Measurements from ENCODE around the gene SUSD6. TPM values are rescaled to one million over a fixed set of nuclear protein-coding genes. Genes with fewer than 3 reads are reported as not detected.
A peak's percentile ranks its signal among the peaks of the same experiment; 100 is the strongest.

SUSD6 gene
- total RNA-seq, 1 experiment from 2014 or later: 21.5 TPM

- BruUV-seq (replicated peaks): no TSS peak
- peak overlapping the region; percentile 8 for H3K4me3 Mint-ChIP-seq (ENCODE audit: unreplicated experiment)
- H3K27me3 Mint-ChIP-seq (ENCODE audit: insufficient read depth, unreplicated experiment): no peaks in the 10 kb centered on the region
- CTCF ChIA-PET: interaction anchor here (0.6 to 1.3 kb wide), 2 partner anchors 17 kb away, joined by 3 read pairs; partner anchors contain the start of gene SRSF5
- Histone ChIP-seq H3K4me1 (peaks cover 31% of the 10 kb centered on the region), H3K36me3 (ENCODE audit: control insufficient read depth, insufficient read depth, low read length) (no peaks in the 10 kb centered on the region), H3K4me3 (ENCODE audit: low read depth, low read length) (no peak overlapping the region), H3K9me3 (no peaks in the 10 kb centered on the region), H3K27me3 (replicated peaks; ENCODE audit: control insufficient read depth, insufficient read depth, low read length) (no peaks in the 10 kb centered on the region)
- H3K9me3 Mint-ChIP-seq (ENCODE audit: unreplicated experiment): peaks cover 9% of the 10 kb centered on the region
- H3K36me3 Mint-ChIP-seq (ENCODE audit: insufficient read depth, unreplicated experiment): peaks cover 6% of the 10 kb centered on the region
- peak in 1 of 2 experiments; percentile 43 for DNase-seq
- peak overlapping the region; percentile 49 for H3K27ac Mint-ChIP-seq (ENCODE audit: unreplicated experiment)
- intact Hi-C loops (cut with micrococcal nuclease; ENCODE audit: unreplicated experiment): no loop called here
- POLR2A ChIA-PET: interaction anchor here (1.0 kb wide), 1 partner anchor 17 kb away, joined by 4 read pairs; the partner anchor contains the start of gene SRSF5
- TF ChIP-seq, protein P1, sequence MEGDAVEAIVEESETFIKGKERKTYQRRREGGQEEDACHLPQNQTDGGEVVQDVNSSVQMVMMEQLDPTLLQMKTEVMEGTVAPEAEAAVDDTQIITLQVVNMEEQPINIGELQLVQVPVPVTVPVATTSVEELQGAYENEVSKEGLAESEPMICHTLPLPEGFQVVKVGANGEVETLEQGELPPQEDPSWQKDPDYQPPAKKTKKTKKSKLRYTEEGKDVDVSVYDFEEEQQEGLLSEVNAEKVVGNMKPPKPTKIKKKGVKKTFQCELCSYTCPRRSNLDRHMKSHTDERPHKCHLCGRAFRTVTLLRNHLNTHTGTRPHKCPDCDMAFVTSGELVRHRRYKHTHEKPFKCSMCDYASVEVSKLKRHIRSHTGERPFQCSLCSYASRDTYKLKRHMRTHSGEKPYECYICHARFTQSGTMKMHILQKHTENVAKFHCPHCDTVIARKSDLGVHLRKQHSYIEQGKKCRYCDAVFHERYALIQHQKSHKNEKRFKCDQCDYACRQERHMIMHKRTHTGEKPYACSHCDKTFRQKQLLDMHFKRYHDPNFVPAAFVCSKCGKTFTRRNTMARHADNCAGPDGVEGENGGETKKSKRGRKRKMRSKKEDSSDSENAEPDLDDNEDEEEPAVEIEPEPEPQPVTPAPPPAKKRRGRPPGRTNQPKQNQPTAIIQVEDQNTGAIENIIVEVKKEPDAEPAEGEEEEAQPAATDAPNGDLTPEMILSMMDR (IDR thresholded peaks at IDR 0.05; ENCODE audit: insufficient read depth in 1 of 2, low read depth in 1 of 2, low read length in 1 of 2, severe bottlenecking in 1 of 2, unreplicated experiment in 1 of 2): no peak
- H3K4me1 Mint-ChIP-seq (ENCODE audit: low read depth, unreplicated experiment): peaks cover 16% of the 10 kb centered on the region
Measured at GRCh38 chr14:69749956-69750355, 138.6 kb downstream of the SUSD6 start.

DNA sequence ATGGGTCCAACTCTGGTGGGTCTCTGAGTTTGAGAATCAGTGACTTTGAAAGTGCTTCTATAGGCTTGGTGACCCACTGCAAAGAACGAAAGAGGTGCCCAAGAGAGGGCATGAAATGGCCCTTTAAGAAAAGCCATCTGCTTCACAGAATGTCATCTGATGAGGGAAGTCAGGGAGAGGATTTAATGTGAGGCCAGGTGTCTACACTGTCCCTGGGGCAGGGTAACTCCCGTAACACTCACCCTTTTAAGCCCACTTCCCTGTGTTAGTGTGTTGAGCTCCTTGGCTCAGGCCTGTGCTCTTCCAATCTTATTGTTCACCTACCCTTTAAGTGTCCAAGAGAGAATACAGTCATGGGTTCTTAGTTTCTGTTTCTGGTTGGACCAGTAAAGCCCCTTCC lies 139.1 kb downstream of the SUSD6 start:
- POLR2A ChIA-PET: interaction anchor here (1.0 kb wide), 1 partner anchor 16 kb away, joined by 4 read pairs; the partner anchor contains the start of gene SRSF5
- Mint-ChIP-seq H3K27me3 (ENCODE audit: insufficient read depth, unreplicated experiment) (no peaks in the 10 kb centered on the region), H3K4me1 (ENCODE audit: low read depth, unreplicated experiment) (peaks cover 20% of the 10 kb centered on the region), H3K27ac (ENCODE audit: unreplicated experiment) (peak overlapping the region; percentile 49), H3K36me3 (ENCODE audit: insufficient read depth, unreplicated experiment) (peaks cover 6% of the 10 kb centered on the region), H3K9me3 (ENCODE audit: unreplicated experiment) (peaks cover 9% of the 10 kb centered on the region), H3K4me3 (ENCODE audit: unreplicated experiment) (no peak overlapping the region)
- DNase-seq: no peak
- Histone ChIP-seq H3K27me3 (replicated peaks; ENCODE audit: control insufficient read depth, insufficient read depth, low read length) (no peaks in the 10 kb centered on the region), H3K36me3 (ENCODE audit: control insufficient read depth, insufficient read depth, low read length) (no peaks in the 10 kb centered on the region), H3K4me1 (peaks cover 37% of the 10 kb centered on the region), H3K9me3 (no peaks in the 10 kb centered on the region), H3K4me3 (ENCODE audit: low read depth, low read length) (no peak overlapping the region)
- BruUV-seq (replicated peaks): no TSS peak
- CTCF ChIA-PET: interaction anchor here (0.6 to 1.3 kb wide), 2 partner anchors 16 to 17 kb away, joined by 3 read pairs; partner anchors contain the start of gene SRSF5
- intact Hi-C loops (cut with micrococcal nuclease; ENCODE audit: unreplicated experiment): no loop called here
- TF ChIP-seq, protein P1 (IDR thresholded peaks at IDR 0.05; ENCODE audit: insufficient read depth in 1 of 2, low read depth in 1 of 2, low read length in 1 of 2, severe bottlenecking in 1 of 2, unreplicated experiment in 1 of 2): no peak

- peaks cover 28% of the 10 kb centered on the region for H3K4me1 Mint-ChIP-seq (ENCODE audit: low read depth, unreplicated experiment)
- no peaks in the 10 kb centered on the region for H3K9me3 Mint-ChIP-seq (ENCODE audit: unreplicated experiment)
- H3K4me3 Mint-ChIP-seq (ENCODE audit: unreplicated experiment): no peak overlapping the region
- Histone ChIP-seq H3K4me1 (peaks cover 45% of the 10 kb centered on the region), H3K4me3 (ENCODE audit: low read depth, low read length) (no peak overlapping the region), H3K27me3 (replicated peaks; ENCODE audit: control insufficient read depth, insufficient read depth, low read length) (no peaks in the 10 kb centered on the region), H3K36me3 (ENCODE audit: control insufficient read depth, insufficient read depth, low read length) (no peaks in the 10 kb centered on the region), H3K9me3 (no peaks in the 10 kb centered on the region)
- ChIA-PET POLR2A (interaction anchor here (1.4 kb wide), 1 partner anchor 14 kb away, joined by 4 read pairs; the partner anchor contains the start of gene SRSF5), CTCF (interaction anchor here (0.6 kb wide), 1 partner anchor 27 kb away, joined by 3 read pairs; no protein-coding TSS in a partner anchor)
- H3K36me3 Mint-ChIP-seq (ENCODE audit: insufficient read depth, unreplicated experiment): no peaks in the 10 kb centered on the region
- intact Hi-C loops (cut with micrococcal nuclease; ENCODE audit: unreplicated experiment): no loop called here
- no peak for DNase-seq
- no peak overlapping the region for H3K27ac Mint-ChIP-seq (ENCODE audit: unreplicated experiment)
- H3K27me3 Mint-ChIP-seq (ENCODE audit: insufficient read depth, unreplicated experiment): no peaks in the 10 kb centered on the region
- no TSS peak for BruUV-seq (replicated peaks)
- TF ChIP-seq, protein P1 (IDR thresholded peaks at IDR 0.05; ENCODE audit: insufficient read depth in 1 of 2, low read depth in 1 of 2, low read length in 1 of 2, severe bottlenecking in 1 of 2, unreplicated experiment in 1 of 2): no peak
Measured at GRCh38 chr14:69752773-69753172, 141.4 kb downstream of the SUSD6 start.

Data from Caco-2 (cell line).